DLD1 (cell line): ENCODE measurements around the gene KRT6C.
"Not testable (repeated sequence)": the region's sequence is repeated elsewhere in the genome, so short reads cannot be mapped to it uniquely, and the experiment has no call there.

Source experiments
- in situ Hi-C: cut with HindIII; loops from 2 replicates; pipeline ENCODE4 v1.10.0; 2017; ENCODE audit warnings: low sequenced_read_pairs

The KRT6C gene

GRCh38 chr12:52461693-52462092, 11.9 kb downstream of the KRT6C start:
- in situ Hi-C loops: no loop called here

GRCh38 chr12:52458861-52459260, 14.7 kb downstream of the KRT6C start:
- in situ Hi-C loops: no loop called here

- in situ Hi-C loops: no loop called here
These were observed 17.8 kb downstream of the KRT6C start for GRCh38 chr12:52455821-52456220.

GRCh38 chr12:52454411-52455201, 19.0 kb downstream of the KRT6C start:
- in situ Hi-C loops: no loop called here

DNA sequence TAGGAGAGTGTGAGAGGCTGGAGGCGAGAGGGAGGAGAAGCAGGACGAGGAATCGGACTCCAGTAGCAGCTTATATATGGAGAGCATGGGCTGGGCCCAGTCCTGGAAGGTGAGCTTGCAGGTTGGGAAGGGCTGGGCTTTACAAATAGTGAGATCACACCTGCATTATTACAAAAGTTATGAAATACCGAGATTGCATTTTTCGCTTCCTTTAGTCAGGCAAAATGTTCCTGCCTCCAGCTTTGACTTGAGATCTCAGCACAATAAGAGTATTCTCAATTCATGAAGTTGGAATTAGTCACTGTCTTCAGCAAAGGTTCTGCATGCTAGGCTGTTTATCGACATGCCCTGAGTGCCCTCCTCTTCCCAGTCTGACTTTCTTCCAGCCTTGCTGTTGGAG, 21.5 kb downstream of the KRT6C start, which contains the start of gene KRT6B:
KRT6B (minus strand) TSS at position 46 of the 400 bp plus-strand sequence. CDS start 68 bp downstream, outside the sequence.
- in situ Hi-C loops: no loop called here

DNA sequence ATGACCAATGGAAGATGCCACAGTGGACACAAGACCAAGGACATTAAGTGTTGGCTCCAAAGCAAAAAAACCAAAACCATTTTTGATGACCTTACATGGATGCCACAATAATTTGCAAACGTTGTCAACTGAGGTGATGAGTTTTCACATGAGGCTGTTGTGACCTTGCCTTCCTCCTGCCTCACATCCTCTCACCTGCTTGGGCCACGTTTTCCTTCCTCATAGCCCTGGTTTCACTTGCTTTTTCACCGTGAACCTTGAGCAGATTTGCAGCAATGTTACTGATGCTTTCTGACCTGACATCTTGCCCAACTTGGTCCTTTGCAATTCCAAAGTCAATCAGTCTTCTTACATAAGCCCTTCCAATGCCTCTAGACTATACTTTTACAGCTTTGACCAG, 25.4 kb downstream of the KRT6C start:
- in situ Hi-C loops: no loop called here

GRCh38 chr12:52447196-52447595, 26.4 kb downstream of the KRT6C start:
- in situ Hi-C loops: not testable (repeated sequence)

DNA sequence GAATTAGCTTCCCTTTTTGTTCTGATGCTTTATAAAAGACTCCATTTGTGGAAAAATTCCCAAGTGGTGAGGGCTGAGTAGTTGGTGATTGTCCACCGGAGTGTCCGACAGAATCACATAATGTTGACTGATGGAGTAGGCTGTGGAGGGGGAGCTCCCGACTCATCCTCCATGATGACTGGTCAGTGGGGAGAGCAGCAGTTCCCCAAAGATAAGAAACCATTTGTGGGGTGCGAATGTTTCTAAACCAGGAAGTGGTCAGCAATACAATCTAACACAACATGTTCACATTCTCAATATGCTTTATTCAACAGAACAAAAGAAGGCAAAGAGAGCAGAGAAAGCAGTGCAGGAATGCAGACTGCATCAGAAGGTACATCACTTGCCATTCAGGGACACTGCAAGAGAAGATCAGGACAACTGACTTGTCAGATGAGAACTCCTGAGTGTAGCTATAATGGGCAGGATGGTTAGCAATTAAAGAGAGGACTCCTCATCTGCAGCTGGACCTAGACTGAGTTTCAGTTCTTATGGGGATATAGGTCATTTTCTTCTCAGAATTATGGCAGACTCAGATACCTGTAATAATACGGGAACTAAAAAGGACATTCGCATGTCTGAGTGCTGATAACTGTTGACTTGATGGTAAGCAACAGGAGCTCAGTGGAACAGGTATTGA, 27.1 kb downstream of the KRT6C start:
- in situ Hi-C loops: no loop called here

- in situ Hi-C loops: no loop called here
These were observed 27.7 kb downstream of the KRT6C start for GRCh38 chr12:52445876-52446275.

DNA sequence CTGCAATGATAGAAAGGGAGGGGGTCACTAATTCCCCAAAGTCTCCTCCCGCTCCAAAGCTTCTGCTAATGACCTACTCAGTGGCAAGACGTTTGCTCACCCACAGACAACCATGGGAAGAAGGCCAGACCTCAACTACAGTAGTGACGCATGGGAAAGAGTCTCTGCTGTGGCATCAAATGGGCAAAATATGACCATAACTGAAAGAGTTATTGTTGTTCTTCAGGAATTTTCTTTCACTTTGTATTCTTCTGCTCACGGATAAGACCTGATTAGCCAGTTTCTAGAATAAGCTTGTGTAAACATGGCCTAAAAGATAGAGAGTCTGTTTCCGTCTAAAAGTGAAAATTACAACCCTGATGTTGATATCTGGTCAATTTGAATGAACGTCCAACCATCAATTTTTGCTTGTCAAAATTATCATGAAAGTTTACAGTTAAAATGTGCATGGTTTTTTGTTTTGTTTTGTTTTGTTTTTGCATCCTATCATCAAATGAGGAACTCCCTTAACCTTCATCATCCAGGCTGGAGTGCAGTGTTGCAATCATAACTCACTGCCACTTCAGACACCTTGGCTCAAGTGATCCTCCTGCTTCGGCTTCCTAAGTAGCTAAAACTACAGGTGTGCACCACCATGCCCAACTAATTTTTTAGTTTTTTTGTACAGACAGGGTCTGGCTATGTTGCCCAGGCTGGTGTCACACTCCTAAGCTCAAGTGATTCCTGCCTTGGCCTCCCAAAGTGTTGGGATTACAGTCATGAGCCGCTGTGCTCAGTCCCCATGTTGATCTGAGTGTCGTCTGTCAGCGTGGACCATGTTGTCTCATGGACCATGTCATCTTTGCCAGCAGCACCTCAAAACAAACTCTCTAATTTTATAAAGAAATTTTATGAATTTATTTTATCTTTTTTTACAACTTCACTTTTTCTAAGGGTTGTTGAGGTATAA, 28.7 kb downstream of the KRT6C start:
- in situ Hi-C loops: no loop called here

GRCh38 chr12:52443966-52444365, 29.6 kb downstream of the KRT6C start:
- in situ Hi-C loops: no loop called here

DNA sequence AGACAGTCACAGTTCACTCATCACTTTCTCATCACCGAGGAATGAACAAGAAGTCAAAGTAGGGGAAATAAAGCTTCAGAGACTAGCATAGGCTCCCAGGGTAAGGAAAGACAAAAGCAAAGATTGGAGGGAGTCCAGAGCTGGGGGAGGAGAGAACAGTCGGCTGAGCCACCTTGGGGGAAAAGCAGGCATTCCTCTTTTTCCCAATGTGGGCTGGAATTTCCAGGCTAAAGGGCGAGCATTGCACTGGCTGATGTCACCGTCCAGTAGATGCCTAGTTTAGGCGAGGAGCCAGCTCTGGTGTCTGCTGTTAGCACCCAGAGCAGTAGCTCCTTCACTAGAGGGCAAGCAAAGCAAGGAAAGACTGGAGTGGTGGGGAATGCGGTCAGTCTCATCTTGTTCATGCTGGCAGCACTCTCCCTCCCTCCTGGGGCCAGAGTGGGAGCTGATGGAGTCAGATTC, 31.0 kb downstream of the KRT6C start:
- in situ Hi-C loops: no loop called here

DNA sequence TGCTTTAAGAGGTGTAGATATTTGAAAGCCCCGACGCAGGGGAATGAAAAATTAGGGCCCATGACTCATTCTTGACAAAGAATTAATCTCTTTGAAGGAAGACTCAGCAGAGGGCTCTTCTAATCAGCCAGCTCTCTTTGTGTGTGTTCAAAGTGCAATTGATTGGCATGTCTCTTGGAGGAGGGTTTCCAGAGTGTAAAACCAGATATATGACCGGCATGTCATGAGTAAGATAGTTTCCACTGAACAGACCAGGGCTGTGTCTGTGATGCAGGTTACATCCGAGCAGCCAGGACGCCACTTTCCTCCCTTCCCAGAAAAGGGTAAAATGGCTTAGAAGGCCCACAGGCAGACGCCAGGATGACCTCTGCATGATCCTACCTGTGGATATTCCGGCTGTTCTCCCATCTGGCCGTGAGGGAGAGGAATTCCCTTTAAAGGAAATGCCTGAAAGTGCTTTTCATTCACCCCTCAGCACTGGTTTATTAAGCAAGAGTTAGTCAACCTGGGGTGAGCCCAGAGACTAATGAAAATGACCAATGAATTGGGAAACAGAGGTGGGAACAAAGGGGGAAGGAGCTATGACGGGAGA, 32.2 kb downstream of the KRT6C start:
- in situ Hi-C loops: no loop called here

GRCh38 chr12:52440821-52441319, 32.7 kb downstream of the KRT6C start:
- in situ Hi-C loops: no loop called here

DNA sequence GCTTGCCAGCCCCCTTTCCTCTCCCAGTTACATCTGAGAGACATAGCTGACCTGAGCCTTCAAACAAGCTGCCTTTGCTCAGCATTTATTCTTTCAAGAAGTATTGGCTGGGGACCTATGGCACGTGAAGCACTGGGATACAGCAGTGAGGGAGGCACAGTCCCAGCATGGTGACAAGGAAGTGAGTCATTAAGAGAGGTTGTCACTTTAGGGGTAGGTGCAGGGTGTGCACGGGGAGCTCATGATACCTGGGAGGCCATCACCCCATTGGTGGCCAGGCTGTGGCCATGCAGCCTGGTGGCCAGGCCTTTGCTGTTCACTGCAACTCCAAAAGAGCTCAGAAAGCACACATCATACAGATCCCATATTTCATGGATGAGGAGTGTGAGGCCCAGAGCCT, 33.8 kb downstream of the KRT6C start:
- in situ Hi-C loops: no loop called here

- in situ Hi-C loops: no loop called here
These were observed 34.2 kb downstream of the KRT6C start for GRCh38 chr12:52439420-52439819.

DNA sequence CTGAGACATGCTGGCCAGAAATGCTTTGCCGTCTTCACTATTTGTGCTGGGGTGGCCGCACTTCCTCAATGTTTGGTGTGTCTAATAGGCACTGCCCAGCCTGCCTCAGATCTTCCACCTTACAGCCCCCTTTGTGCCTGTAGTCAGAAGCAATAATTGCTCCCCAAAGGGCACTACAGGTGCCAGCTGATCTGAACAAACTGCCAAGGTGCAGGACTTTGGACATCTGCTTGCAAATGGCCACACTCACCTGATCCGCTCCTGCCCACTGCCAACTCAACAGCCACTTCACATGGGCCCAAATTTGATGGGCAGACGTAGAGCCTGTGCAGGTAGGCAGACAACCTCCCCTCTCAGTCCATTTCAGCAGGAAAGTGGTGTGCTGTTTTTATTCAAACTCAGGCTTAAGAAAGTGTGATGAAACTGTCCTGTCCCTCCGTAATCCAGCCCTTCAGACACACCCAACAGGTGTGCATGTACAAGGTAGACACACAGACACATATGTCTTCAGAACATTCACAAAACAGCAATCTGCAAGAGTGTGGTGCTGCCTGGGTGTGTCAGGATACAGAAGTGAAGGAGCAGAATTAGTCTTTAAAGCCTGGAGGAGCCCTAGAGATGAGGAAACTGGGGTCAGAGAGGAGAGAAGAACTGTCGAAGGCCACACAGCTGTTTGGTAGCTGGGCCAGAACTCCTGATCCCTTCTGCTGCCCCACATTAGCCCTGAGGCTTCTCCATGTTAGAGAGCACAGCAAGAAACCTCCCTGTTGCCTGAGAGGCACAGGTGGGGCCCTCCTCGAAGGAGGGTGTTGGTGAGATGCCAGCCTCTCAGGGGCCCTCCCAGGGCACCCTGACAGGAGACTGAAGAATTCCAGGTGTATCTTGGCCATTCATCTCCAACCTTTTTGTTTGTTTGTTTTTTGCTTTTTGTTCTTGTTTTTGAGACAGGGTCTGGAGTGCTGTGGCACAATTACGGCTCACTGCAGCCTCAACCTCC, 35.0 kb downstream of the KRT6C start:
- in situ Hi-C loops: no loop called here

DNA sequence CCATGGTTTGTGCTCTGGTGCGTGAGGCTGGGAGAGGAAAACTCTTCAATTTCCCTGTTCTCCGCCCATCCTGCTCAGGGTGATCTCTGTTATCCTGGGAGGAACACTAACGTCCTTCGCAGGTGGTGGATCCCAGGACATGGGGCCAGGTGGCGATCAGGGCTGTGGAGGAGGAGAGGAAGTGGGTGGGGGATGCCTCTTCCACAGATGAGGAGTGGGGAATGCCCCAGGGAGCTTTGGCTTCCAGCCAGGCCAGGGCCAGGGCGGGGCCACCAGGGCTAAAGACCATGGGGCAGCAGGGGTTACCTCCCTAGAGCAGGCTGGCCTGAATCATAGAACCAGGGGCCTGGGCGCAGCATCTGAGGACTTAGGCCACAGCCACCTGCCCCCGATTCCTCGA, 36.1 kb downstream of the KRT6C start:
- in situ Hi-C loops: no loop called here

DNA sequence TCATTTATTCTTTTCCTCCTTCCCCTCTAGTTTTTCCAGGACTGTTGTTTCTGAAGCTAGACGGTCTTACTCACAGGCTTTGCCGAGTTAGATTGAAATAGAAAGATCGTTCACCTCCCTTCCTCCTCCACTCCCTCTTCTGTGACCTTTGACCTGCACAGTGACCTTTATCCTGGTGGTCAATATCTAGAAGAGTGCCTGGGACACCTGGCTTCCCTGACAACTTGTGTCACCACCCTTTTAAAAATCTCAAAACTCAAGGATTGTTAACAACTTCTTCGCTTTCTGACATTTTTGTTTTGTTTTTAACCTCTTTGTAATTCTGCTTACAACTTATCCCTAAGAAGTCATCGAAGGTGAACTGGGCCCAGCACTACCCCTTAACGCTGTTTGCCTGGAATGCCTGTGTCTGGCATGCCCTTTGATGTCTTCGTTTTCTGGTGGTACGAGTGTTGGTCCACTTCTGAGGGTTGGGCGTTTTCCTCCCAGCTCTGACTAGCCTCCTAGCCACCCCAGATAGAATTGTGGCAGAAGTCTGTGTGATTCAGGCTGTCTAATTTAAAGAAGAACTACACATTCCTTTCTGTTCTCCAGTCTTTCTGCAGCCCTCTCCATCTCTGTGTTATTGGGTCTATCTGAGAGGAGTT, 36.7 kb downstream of the KRT6C start:
- in situ Hi-C loops: no loop called here
